B cell (primary cell): ENCODE measurements around the gene SLC27A1.

Source experiments
- CTCF ChIP-seq: fragments of 200-600 bp; IDR thresholded peaks from one replicate; pipeline ENCODE4 v1.8.0; 2022; ENCODE audit warnings: antibody characterized with exemption, mild to moderate bottlenecking
- EZH2 ChIP-seq: IDR thresholded peaks from 2 replicates; pipeline ENCODE4 v1.6.1; 2012; ENCODE audit warnings: borderline replicate concordance, low read depth, mild to moderate bottlenecking, moderate library complexity, low read length; ENCODE audit not compliant: insufficient read depth, poor library complexity, severe bottlenecking

GRCh38 chr19:17500447-17501198, 30.3 kb downstream of the SLC27A1 start:
- no peak for TF ChIP-seq EZH2
- TF ChIP-seq CTCF, result no peak
